GM12875 (cell line): ENCODE data around the gene CMIP.

Experiments
- H3K4me3 ChIP-seq: one replicate; pipeline ENCODE4 v1.5.1; 2011; ENCODE audit warnings: low read depth, low read length, control low read depth
- TF ChIP-seq, protein P1 (sequence below): IDR thresholded peaks from 2 replicates; pipeline ENCODE4 v1.5.1; 2011; ENCODE audit warnings: low read depth, mild to moderate bottlenecking, control low read depth, inconsistent platforms, low read length, moderate library complexity, borderline replicate concordance; ENCODE audit not compliant: insufficient read depth

The CMIP gene

GRCh38 chr16:81709016-81709900 is 264.6 kb downstream of the CMIP start:
- H3K4me3 ChIP-seq = no peak overlapping the region
- TF ChIP-seq, protein P1, sequence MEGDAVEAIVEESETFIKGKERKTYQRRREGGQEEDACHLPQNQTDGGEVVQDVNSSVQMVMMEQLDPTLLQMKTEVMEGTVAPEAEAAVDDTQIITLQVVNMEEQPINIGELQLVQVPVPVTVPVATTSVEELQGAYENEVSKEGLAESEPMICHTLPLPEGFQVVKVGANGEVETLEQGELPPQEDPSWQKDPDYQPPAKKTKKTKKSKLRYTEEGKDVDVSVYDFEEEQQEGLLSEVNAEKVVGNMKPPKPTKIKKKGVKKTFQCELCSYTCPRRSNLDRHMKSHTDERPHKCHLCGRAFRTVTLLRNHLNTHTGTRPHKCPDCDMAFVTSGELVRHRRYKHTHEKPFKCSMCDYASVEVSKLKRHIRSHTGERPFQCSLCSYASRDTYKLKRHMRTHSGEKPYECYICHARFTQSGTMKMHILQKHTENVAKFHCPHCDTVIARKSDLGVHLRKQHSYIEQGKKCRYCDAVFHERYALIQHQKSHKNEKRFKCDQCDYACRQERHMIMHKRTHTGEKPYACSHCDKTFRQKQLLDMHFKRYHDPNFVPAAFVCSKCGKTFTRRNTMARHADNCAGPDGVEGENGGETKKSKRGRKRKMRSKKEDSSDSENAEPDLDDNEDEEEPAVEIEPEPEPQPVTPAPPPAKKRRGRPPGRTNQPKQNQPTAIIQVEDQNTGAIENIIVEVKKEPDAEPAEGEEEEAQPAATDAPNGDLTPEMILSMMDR = no peak

DNA sequence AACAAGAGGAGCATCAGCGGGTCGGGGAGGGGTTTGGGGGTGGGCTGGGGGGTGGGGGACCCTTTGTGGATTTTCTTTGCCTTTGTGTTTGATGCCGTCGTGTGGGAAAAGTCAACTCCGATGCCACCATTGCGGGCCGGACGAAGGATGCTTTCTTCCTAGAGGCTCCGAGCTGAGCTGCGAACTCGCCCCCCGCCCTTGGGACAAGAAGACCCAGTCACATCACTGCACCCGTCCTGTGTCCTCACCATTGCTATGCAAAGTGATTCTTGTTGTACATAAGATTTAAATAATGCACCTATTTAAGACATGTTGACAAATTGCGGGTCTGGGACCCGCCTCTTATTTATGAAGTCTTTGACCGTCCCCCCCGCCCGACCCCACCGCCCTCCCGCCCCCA is 265.4 kb downstream of the CMIP start:
- TF ChIP-seq, protein P1 = no peak
- no peak overlapping the region for H3K4me3 ChIP-seq

- no peak overlapping the region for H3K4me3 ChIP-seq
- TF ChIP-seq, protein P1 = no peak
Measured at GRCh38 chr16:81710596-81710995, 266.0 kb downstream of the CMIP start.

DNA sequence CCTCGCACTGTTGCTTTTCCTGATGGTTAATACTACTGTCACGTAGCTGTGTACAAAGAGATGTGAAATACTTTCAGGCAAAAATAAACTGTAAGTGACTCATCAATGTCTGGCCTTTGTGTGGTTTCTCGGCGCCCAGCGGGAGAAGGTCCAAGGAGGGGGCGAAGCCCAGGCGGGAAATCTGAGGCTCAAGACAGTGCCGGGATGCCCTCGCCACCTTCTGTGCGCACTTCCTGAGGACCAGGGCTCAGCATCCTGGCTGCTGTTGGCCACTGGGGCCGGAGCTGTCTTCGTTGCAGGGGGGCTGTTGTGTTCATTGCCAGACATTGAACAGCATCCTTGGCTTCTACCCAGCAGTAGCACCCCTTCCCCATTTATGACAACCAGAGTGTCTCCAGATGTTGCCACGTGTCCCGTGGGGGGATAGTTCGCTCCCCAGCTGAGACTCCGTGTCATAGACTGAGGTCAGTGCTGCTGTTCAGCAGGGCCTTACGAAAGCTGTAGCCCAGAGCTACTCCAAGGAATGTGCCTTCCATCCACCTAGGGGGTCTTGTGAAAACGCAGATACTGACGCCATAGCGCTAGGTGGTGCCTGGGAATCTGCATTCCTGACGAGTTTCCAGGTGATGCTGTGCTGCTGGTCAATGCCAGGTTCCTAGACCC is 267.2 kb downstream of the CMIP start:
- TF ChIP-seq, protein P1 = no peak
- no peak overlapping the region for H3K4me3 ChIP-seq

DNA sequence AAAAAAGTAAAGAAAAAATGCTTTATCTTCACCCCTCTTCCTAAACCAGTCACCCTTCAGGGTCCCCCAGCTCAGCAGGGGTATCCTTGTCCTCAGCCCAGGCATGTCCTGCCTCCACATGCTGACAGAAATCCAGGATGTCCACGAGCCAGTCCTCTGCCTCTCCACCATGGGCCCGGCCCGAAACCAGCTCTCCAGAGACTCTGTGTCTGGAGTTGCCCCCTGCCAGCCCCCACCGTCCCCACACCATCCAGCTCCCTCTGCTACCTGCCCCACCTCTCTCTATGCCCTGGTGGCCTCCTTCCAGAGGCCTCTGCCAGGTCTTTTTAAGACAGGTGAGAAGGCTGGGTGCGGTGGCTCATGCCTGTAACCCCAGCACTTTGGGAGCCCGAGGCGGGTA is 268.1 kb downstream of the CMIP start:
- TF ChIP-seq, protein P1 = no peak
- H3K4me3 ChIP-seq = no peak overlapping the region

DNA sequence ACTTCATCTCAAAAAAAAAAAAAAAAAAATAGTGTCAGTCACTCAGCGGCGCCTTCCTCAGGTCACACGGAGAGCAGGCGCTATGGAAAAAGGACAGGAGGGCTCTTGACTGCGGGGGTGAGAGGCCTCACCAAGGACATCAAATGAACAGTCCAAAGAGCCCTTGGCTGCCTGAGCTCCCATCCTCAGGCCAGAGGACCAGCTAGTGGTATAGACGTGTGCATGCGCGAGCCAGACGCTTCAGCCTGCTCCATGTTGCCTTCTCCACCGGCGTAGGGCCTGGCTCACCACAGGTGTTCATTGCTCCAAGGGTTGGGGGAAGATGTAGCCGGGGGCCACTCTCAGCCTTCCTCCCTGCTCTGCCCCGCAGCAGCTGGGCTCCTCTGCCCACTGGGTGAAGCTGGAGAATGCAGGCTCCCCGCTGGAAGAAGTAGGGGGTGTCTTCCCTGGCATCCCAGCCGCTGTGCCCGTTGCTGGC is 268.7 kb downstream of the CMIP start:
- no peak overlapping the region for H3K4me3 ChIP-seq
- TF ChIP-seq, protein P1 = no peak
